H1 (cell line): Measurements from ENCODE around the gene EFEMP2. TPM values are rescaled to one million over a fixed set of nuclear protein-coding genes. Genes with fewer than 3 reads are reported as not detected.

Experiments used
- CTCF ChIA-PET: fragments of 300-600 bp; sonication (Branson Sonifier 250); formaldehyde crosslinking; loops from one replicate; lab custom pipeline; 2021; ENCODE audit not compliant: partially characterized antibody; lab: Charles Lee
- POLR2A ChIA-PET: fragments of 300-600 bp; sonication (Branson Sonifier 250); formaldehyde crosslinking; loops from one replicate; lab custom pipeline; 2021; ENCODE audit warnings: inconsistent platforms; ENCODE audit not compliant: partially characterized antibody; lab: Charles Lee
- DNase-seq, 2 experiments: peaks; one replicate each; pipeline versions ENCODE4 v3.0.0 to v3.0.0-alpha.2; 2010 to 2022; ENCODE audit warnings: low spot score in 2 of 2, low read depth in 1 of 2, mixed read lengths in 1 of 2
- FAIRE-seq: peaks from 2 replicates; lab custom pipeline; 2011; peaks lifted over from hg19 to GRCh38; lab: Jason Lieb, UNC
- H2AFZ ChIP-seq: 2 replicates; pipeline ENCODE4 v1.8.1; 2012; ENCODE audit warnings: low read length, inconsistent platforms
- H2AK5ac ChIP-seq: 2 replicates; pipeline ENCODE4 v1.6.1; 2013; ENCODE audit warnings: low read depth, low read length
- H2BK120ac ChIP-seq: replicated peaks from 2 replicates; pipeline ENCODE3; 2013; ENCODE audit warnings: low read depth, low read length, inconsistent platforms
- H2BK12ac ChIP-seq: 2 replicates; pipeline ENCODE4 v1.6.1; 2013; ENCODE audit warnings: low read depth, low read length
- H2BK15ac ChIP-seq: 2 replicates; pipeline ENCODE4 v1.6.1; 2013; ENCODE audit warnings: low read length
- H2BK20ac ChIP-seq: 2 replicates; pipeline ENCODE4 v1.6.1; 2013; ENCODE audit warnings: low read length
- H2BK5ac ChIP-seq: 2 replicates; pipeline ENCODE4 v1.6.1; 2013; ENCODE audit warnings: low read depth, low read length
- H3K14ac ChIP-seq: 2 replicates; pipeline ENCODE4 v1.6.1; 2013; ENCODE audit warnings: inconsistent platforms; ENCODE audit not compliant: insufficient read length
- H3K18ac ChIP-seq: 2 replicates; pipeline ENCODE4 v1.6.1; 2013; ENCODE audit warnings: low read length; ENCODE audit errors: extremely low read depth
- H3K23ac ChIP-seq: 2 replicates; pipeline ENCODE4 v1.6.1; 2013; ENCODE audit warnings: inconsistent platforms; ENCODE audit not compliant: insufficient read length
- H3K23me2 ChIP-seq: 2 replicates; pipeline ENCODE4 v1.6.1; 2013; ENCODE audit warnings: low read depth, low read length
- H3K27ac ChIP-seq: 2 replicates; pipeline ENCODE4 v1.6.1; 2011; ENCODE audit warnings: low read depth, low read length, inconsistent platforms
- H3K27me3 ChIP-seq, 4 experiments: replicated peaks in 1 of 4; 1 replicate in 1 of 4; 2 replicates in 3 of 4; pipeline versions ENCODE4 v1.6.1 to v1.8.1; 2011 to 2013; ENCODE audit warnings: low read length in 3 of 4, mild to moderate bottlenecking in 3 of 4, inconsistent platforms in 2 of 4, mixed read lengths in 2 of 4, moderate library complexity in 1 of 4; ENCODE audit not compliant: control insufficient read depth in 3 of 4, insufficient read depth in 3 of 4; ENCODE audit errors: extremely low read depth in 1 of 4
- H3K36me3 ChIP-seq, 4 experiments: 2 replicates each; pipeline versions ENCODE4 v1.6.1 to v1.8.1; 2011 to 2013; ENCODE audit warnings: mild to moderate bottlenecking in 4 of 4, low read length in 3 of 4, moderate library complexity in 2 of 4, control low read depth in 1 of 4, inconsistent platforms in 1 of 4; ENCODE audit not compliant: insufficient read depth in 4 of 4, control insufficient read depth in 2 of 4
- H3K4ac ChIP-seq: replicated peaks from 2 replicates; pipeline ENCODE3; 2013; ENCODE audit warnings: low read length, low read depth, mixed read lengths, inconsistent platforms; ENCODE audit not compliant: insufficient read length
- H3K4me1 ChIP-seq, 4 experiments: replicated peaks in 1 of 4; 1 replicate in 1 of 4; 2 replicates in 3 of 4; pipeline versions ENCODE4 v1.6.1 to v1.8.1; 2011 to 2013; ENCODE audit warnings: low read length in 3 of 4, inconsistent platforms in 2 of 4, mixed read lengths in 1 of 4; ENCODE audit not compliant: insufficient read depth in 4 of 4, control insufficient read depth in 3 of 4
- H3K4me2 ChIP-seq, 2 experiments: 2 replicates each; pipeline versions ENCODE4 v1.6.1 to v1.8.1; 2011 to 2013; ENCODE audit warnings: low read depth in 2 of 2, low read length in 2 of 2, control low read depth in 1 of 2, inconsistent platforms in 1 of 2, mild to moderate bottlenecking in 1 of 2; ENCODE audit not compliant: insufficient read depth in 1 of 2
- H3K4me3 ChIP-seq, 4 experiments: fragments of 200-600, 300-600 bp in 1 of 4; sonication (generic), shearing (Covaris generic), sonication (Bioruptor Twin) in 1 of 4; 2 replicates each; pipeline versions ENCODE4 v1.5.1 to v1.8.1; 2011 to 2016; ENCODE audit warnings: low read length in 4 of 4, low read depth in 3 of 4, control low read depth in 2 of 4, inconsistent platforms in 2 of 4, mild to moderate bottlenecking in 2 of 4, mixed read lengths in 1 of 4, moderate library complexity in 1 of 4; ENCODE audit not compliant: insufficient read depth in 2 of 4; ENCODE audit errors: extremely low read depth in 1 of 4
- H3K56ac ChIP-seq: replicated peaks from 2 replicates; pipeline ENCODE3; 2013; ENCODE audit warnings: low read depth, mild to moderate bottlenecking, mixed read lengths, low read length, inconsistent platforms; ENCODE audit not compliant: insufficient read length
- H3K79me1 ChIP-seq: 2 replicates; pipeline ENCODE4 v1.6.1; 2013; ENCODE audit warnings: low read depth, low read length, control low read depth
- H3K79me2 ChIP-seq, 2 experiments: 2 replicates each; pipeline versions ENCODE4 v1.6.1 to v1.8.1; 2012 to 2013; ENCODE audit warnings: low read length in 2 of 2, mild to moderate bottlenecking in 2 of 2, inconsistent platforms in 1 of 2; ENCODE audit not compliant: insufficient read depth in 2 of 2, control insufficient read depth in 1 of 2
- H3K9ac ChIP-seq, 4 experiments: replicated peaks in 1 of 4; 1 replicate in 1 of 4; 2 replicates in 3 of 4; pipeline versions ENCODE4 v1.6.1 to v1.8.1; 2011 to 2013; ENCODE audit warnings: low read depth in 3 of 4, low read length in 3 of 4, control low read depth in 2 of 4, mild to moderate bottlenecking in 2 of 4, moderate library complexity in 2 of 4, inconsistent platforms in 1 of 4; ENCODE audit errors: extremely low read depth in 1 of 4
- H3K9me3 ChIP-seq, 2 experiments: 2 replicates each; pipeline versions ENCODE4 v1.6.1 to v1.8.1; 2012 to 2013; ENCODE audit warnings: mild to moderate bottlenecking in 2 of 2, moderate library complexity in 2 of 2, control low read depth in 1 of 2, inconsistent platforms in 1 of 2, low read depth in 1 of 2, low read length in 1 of 2, mixed read lengths in 1 of 2; ENCODE audit not compliant: insufficient read depth in 2 of 2
- H4K20me1 ChIP-seq, 2 experiments: replicated peaks in 1 of 2; 2 replicates each; pipeline versions ENCODE3 to v1.8.1; 2011 to 2013; ENCODE audit warnings: inconsistent platforms in 2 of 2, low read length in 2 of 2, mild to moderate bottlenecking in 1 of 2; ENCODE audit not compliant: insufficient read depth in 2 of 2, control insufficient read depth in 1 of 2
- H4K5ac ChIP-seq: 2 replicates; pipeline ENCODE4 v1.6.1; 2013; ENCODE audit warnings: low read length, low read depth, mixed read lengths, inconsistent platforms; ENCODE audit not compliant: insufficient read length
- H4K8ac ChIP-seq: 2 replicates; pipeline ENCODE4 v1.8.0; 2013; ENCODE audit warnings: mild to moderate bottlenecking, moderate library complexity, low read length, inconsistent platforms; ENCODE audit not compliant: insufficient read depth; ENCODE audit errors: extremely low read depth
- H4K91ac ChIP-seq: replicated peaks from 2 replicates; pipeline ENCODE3; 2013; ENCODE audit warnings: low read length, mixed read lengths, inconsistent platforms; ENCODE audit not compliant: insufficient read length
- HDAC2 ChIP-seq, 2 experiments: fragments of 300-600 bp in 1 of 2; sonication (generic) in 1 of 2; IDR thresholded peaks; 2 replicates each; pipeline ENCODE4 v1.6.1; 2011 to 2012; ENCODE audit warnings: low read depth in 2 of 2, low read length in 2 of 2, mild to moderate bottlenecking in 2 of 2, moderate library complexity in 2 of 2, borderline replicate concordance in 1 of 2, inconsistent platforms in 1 of 2
- WGBS, 2 experiments: shearing (Covaris generic) in 1 of 2; methylation state at CpG; one replicate each; pipeline versions ENCODE4 v1.1.6 to v1.1.7; 2013 to 2015; ENCODE audit warnings: low lambda C conversion rate in 2 of 2, mixed read lengths in 2 of 2, inconsistent platforms in 1 of 2, low coverage in 1 of 2, missing lambda C conversion rate in 1 of 2; ENCODE audit not compliant: insufficient replicate concordance in 2 of 2, insufficient coverage in 1 of 2, insufficient read length in 1 of 2; ENCODE audit errors: extremely low coverage in 1 of 2, missing lambda C conversion rate in 1 of 2; 5-methylcytosine and 5-hydroxymethylcytosine counted together
- polyA plus RNA-seq, 7 experiments: library from polyadenylated mRNA; depleted of rRNA in 3 of 7; stranded (reverse) in 5 of 7; unstranded in 2 of 7; fragments of >200 nt in 5 of 7; fragments of 200-250 nt in 2 of 7; gene quantifications; 1 replicate in 5 of 7; 2 replicates in 1 of 7; 4 replicates in 1 of 7; pipeline versions ENCODE4 v1.2.1 to v1.2.3, GENCODE V29; 2011 to 2013; ENCODE audit warnings: missing spikeins in 2 of 7, mixed read lengths in 2 of 7
- total RNA-seq: library from RNA; stranded (reverse); fragmentation: NEBNext Ultra II Directional; extraction: Animal tissue kit (Norgen Biotek cat#: 25700); gene quantifications from 2 replicates; pipeline ENCODE4 v1.2.1, GENCODE V29; 2021
- TF ChIP-seq, protein P1 (sequence below), 3 experiments: IDR thresholded peaks; 1 replicate in 2 of 3; 2 replicates in 1 of 3; pipeline versions ENCODE4 v1.5.1 to v1.6.1; 2011; ENCODE audit warnings: low read length in 3 of 3, mild to moderate bottlenecking in 3 of 3, inconsistent platforms in 2 of 3, low read depth in 1 of 3, moderate library complexity in 1 of 3; ENCODE audit not compliant: insufficient read depth in 1 of 3; ENCODE audit errors: control extremely low read depth in 1 of 3

Gene EFEMP2
- total and polyA plus RNA-seq, 2 of the 8 experiments (the other 6 are each of a cell fraction or from before 2014, with no cell fraction given) = 8.8 to 17.2 TPM

DNA sequence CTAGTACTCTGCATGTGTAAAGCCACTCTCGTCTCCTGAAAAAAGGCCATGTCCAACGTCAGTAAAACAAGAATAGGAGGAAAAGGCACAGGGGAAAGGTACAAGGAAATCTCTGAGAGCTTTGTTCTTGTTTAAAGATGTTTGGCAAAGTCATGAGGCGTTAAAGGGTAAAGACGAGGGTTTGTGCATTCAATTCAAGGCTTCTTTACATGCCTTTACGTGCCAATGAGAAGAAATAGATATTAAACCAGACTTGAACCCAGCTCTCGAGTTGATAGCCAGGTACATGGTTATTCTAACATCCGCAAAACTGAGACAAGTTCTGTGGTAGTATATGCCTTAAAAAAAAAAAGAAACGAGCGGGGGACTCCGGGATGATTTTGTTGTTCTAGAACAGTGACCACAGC is 13.9 kb downstream of the EFEMP2 start:
- no peak overlapping the region for H3K4ac ChIP-seq
- H2AFZ ChIP-seq = peak overlapping the region; percentile 65; the same call in 1 of the 2 replicates
- H3K4me1 ChIP-seq = peaks cover 0 to 15% (median 6%) of the 10 kb centered on the region in 4 experiments; a peak in 5 of 7 replicates
- peak overlapping the region; percentile 49 to 95 (median 86) for H3K4me3 ChIP-seq
- H3K27ac ChIP-seq = peak overlapping the region; percentile 82
- TF ChIP-seq, protein P1, sequence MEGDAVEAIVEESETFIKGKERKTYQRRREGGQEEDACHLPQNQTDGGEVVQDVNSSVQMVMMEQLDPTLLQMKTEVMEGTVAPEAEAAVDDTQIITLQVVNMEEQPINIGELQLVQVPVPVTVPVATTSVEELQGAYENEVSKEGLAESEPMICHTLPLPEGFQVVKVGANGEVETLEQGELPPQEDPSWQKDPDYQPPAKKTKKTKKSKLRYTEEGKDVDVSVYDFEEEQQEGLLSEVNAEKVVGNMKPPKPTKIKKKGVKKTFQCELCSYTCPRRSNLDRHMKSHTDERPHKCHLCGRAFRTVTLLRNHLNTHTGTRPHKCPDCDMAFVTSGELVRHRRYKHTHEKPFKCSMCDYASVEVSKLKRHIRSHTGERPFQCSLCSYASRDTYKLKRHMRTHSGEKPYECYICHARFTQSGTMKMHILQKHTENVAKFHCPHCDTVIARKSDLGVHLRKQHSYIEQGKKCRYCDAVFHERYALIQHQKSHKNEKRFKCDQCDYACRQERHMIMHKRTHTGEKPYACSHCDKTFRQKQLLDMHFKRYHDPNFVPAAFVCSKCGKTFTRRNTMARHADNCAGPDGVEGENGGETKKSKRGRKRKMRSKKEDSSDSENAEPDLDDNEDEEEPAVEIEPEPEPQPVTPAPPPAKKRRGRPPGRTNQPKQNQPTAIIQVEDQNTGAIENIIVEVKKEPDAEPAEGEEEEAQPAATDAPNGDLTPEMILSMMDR (IDR thresholded peaks at IDR 0.05; ENCODE audit: control extremely low read depth in 1 of 3, insufficient read depth in 1 of 3, low read depth in 1 of 3, low read length in 3 of 3) = no peak
- 0 out of 4 replicates have a peak, but pooled peaks of 1 of the 2 experiments have one; percentile 1 for TF ChIP-seq HDAC2 (IDR thresholded peaks at IDR 0.05; ENCODE audit: borderline replicate concordance in 1 of 2, low read depth in 2 of 2, low read length in 2 of 2)
- TF ChIP-seq, all 59 proteins: peak for 1
- no peak overlapping the region for H3K18ac ChIP-seq
- H3K4me2 ChIP-seq = peak overlapping the region; percentile 95 to 97
- H4K5ac ChIP-seq = no peak overlapping the region
- H3K9ac ChIP-seq = peak overlapping the region; percentile 69 to 87 (median 76)
- peaks cover 19% of the 10 kb centered on the region for H3K23me2 ChIP-seq
- H4K8ac ChIP-seq = no peak overlapping the region
- no peak overlapping the region for H2BK12ac ChIP-seq
- 4% methylated on average over 10 of the region's 10 CpGs; no CpG with 5 or more reads in 1 of the 2 experiments for WGBS, 2 experiments
- H3K36me3 ChIP-seq = peaks cover 20 to 29% (median 26%) of the 10 kb centered on the region in 4 experiments
- H2BK5ac ChIP-seq = no peak overlapping the region
- FAIRE-seq (no peak), DNase-seq (no peak)
- H4K91ac ChIP-seq = no peak overlapping the region
- no peak overlapping the region for H3K23ac ChIP-seq
- ChIA-PET CTCF (interaction anchor here (0.6 to 9.9 kb wide), 14 partner anchors 9 to 438 kb away, joined by 3 to 191 read pairs (median 6); partner anchors contain the start of genes CCDC85B, CTSW and FIBP), POLR2A (interaction anchor here (0.6 to 39.7 kb wide), 32 partner anchors 3 to 244 kb away, joined by 3 to 1071 read pairs (median 4); partner anchors contain the start of genes AP5B1, CCDC85B, CFL1 and CTSW)
- H3K14ac ChIP-seq = no peak overlapping the region
- H2BK15ac ChIP-seq = no peak overlapping the region
- no peak overlapping the region for H2AK5ac ChIP-seq
- no peak overlapping the region for H2BK120ac ChIP-seq
- H3K27me3 ChIP-seq = no peaks in the 10 kb centered on the region
- peaks cover 25% of the 10 kb centered on the region in 2 experiments for H4K20me1 ChIP-seq
- no peak overlapping the region for H3K56ac ChIP-seq
- H2BK20ac ChIP-seq = no peak overlapping the region
- peaks cover 20% of the 10 kb centered on the region for H3K79me1 ChIP-seq
- peaks cover 15 to 41% of the 10 kb centered on the region in 2 experiments for H3K79me2 ChIP-seq
- no peaks in the 10 kb centered on the region for H3K9me3 ChIP-seq
